ENCODE measurements around the gene LRP4.

DNA sequence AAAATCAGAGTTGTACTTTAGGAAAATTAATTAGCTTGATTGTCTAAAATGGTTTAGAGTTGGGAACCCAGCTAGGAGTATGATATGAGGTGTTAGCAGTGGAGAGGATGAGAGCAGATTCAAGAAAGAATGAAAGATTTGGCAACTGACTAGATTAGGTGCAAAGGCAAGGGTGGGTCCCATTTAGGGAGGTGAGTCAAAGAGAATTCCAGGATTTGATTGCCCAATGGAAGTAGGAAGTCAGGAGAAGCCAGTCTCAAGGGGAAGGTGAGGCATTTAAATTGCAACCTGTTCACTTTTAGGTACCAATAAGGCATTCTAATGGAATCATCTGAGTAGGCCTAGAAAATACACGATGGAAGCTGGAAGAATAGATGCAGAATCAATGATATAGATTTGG, 68.7 kb downstream of the LRP4 start:
- no peak for TF ChIP-seq POLR2A (IDR thresholded peaks at IDR 0.05)
- TF ChIP-seq, protein P1, sequence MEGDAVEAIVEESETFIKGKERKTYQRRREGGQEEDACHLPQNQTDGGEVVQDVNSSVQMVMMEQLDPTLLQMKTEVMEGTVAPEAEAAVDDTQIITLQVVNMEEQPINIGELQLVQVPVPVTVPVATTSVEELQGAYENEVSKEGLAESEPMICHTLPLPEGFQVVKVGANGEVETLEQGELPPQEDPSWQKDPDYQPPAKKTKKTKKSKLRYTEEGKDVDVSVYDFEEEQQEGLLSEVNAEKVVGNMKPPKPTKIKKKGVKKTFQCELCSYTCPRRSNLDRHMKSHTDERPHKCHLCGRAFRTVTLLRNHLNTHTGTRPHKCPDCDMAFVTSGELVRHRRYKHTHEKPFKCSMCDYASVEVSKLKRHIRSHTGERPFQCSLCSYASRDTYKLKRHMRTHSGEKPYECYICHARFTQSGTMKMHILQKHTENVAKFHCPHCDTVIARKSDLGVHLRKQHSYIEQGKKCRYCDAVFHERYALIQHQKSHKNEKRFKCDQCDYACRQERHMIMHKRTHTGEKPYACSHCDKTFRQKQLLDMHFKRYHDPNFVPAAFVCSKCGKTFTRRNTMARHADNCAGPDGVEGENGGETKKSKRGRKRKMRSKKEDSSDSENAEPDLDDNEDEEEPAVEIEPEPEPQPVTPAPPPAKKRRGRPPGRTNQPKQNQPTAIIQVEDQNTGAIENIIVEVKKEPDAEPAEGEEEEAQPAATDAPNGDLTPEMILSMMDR (IDR thresholded peaks at IDR 0.05 in 8 of 11, conservative IDR thresholded peaks at IDR 0.05 in 3 of 11): no peak
- TF ChIP-seq POLR2AphosphoS5 (IDR thresholded peaks at IDR 0.05): no peak

Measured in spleen (tissue), 7 donors.